HG02798 (cell line): Measurements from ENCODE around the gene CALML6.

ENCODE experiments used
- ATAC-seq: cut with Tn5 transposase; IDR thresholded peaks from one replicate; pipeline ENCODE4 v1.9.1; 2021; ENCODE audit warnings: mild to moderate bottlenecking; ENCODE audit not compliant: unreplicated experiment, poor library complexity

Gene CALML6

DNA sequence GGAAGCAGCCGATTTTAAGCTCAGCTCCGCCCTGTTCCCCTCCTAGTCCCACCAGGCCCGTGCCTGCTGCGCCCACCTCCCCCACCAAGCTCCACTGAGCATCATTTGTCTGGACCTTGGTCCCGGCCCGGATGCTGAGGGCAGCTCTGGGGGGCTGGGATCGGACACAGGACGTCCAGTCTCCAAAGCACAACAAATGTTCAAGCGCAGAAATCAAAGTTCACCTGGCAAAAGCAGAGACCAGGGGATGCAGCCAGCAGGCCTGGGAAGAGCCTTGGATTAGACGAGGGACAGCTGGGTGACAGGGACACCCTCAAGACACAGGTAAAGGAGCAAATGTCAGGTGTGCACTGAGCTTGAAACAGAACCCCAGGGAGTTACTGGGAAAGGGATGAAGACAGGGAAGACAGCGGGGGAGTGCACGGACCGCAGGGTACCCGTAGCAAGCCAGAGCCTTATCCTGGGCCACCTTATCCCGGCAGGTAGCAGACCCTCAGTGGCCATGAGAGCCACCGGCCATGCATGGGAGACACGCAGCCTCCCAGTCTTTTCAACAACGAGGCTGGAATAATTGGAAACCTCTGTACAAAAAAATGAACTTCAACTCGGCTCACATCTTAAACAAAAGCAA is 26.3 kb downstream of the CALML6 start:
- no peak for ATAC-seq

GRCh38 chr1:1941868-1942752 is 27.1 kb downstream of the CALML6 start:
- ATAC-seq, result no peak

- no peak for ATAC-seq
Observed at GRCh38 chr1:1942753-1943656, 27.9 kb downstream of the CALML6 start.

- ATAC-seq, result no peak
Observed at GRCh38 chr1:1943834-1944570, 28.9 kb downstream of the CALML6 start.

DNA sequence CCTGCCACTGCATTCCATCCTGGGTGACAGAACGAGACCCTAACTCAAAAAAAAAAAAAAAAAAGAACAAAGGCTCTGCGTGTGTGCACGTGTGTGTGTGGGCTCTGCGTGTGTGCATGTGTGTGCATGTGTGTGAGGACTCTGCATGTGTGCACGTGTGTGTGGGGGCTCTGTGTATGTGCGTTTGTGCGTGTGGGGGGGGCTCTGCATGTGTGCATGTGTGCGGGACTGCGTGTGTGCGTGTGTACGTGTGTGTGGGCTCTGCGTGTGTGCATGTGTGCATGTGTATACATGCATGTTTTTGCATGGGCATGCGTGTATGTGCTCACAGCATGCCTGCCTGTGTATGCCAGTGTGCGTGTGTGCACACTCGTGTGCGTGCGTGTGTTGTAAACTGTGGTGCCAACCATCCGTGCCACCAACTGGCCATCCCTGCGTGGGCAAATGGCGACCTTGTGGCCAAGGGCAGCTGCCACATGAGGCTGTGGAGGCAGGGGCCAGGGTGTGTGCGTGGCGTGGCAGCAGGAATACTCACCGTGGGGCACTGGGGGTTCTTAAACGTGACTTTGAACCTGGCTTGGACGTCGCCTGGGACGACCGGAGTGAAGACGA is 30.8 kb downstream of the CALML6 start:
- ATAC-seq, result no peak

DNA sequence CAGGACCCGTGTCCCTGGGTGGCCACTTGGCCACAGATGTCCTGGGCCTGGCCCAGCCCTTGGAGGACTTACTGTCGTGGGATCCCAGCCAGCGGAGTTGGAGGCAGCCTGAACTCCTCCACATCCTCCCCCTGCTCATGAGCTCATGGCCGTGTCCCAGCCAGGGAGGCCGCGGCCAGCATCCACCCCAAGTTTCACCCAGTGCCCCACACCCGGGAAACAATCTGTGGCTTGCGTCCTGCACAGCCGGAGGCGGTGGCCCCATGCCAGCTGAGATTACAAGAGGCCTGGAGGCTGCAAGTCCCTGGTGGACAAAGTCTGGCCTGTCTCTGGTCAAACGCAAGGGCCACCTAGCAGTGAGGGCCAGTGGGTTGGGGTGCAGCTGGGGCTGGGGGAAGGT is 31.5 kb downstream of the CALML6 start:
- no peak for ATAC-seq

- ATAC-seq, result no peak
Observed at GRCh38 chr1:1947493-1947892, 32.4 kb downstream of the CALML6 start.

DNA sequence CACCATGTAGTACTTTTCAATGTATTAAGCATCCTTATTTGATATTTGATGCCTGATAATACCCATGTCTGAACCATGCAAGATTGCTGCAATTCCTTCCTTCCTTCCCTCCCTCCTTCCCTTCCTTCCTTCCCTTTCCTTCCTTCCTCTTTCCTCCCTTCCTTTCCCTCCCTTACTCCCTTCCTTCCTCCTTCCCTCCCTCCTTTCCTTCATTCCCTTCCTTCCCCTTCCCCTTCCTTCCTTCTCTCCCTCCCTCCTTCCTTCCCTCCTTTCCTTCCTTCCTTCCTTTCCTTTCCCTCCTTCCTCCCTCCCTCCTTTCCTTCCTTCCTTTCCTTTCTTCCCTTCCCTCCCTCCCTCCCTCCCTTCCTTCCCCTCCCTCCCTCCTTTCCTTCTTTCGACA is 33.7 kb downstream of the CALML6 start:
- ATAC-seq, result no peak

DNA sequence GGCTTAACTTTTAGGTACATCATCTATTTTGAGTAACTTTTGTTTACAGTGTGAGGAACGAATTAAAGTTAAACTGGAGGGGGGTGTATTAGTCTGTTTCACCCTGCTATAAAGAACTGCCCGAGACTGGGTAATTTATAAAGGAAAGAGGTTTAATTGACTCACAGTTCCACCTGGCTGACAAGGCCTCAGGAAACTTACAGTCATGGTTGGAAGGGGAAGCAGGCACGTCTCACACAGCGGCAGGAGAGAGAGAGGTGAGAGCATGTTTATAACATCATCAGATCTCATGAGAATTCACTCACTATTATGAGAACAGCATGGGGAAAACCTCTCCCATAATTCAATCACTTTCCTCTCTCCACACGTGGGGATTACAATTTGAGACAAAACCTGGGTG is 35.9 kb downstream of the CALML6 start:
- no peak for ATAC-seq

DNA sequence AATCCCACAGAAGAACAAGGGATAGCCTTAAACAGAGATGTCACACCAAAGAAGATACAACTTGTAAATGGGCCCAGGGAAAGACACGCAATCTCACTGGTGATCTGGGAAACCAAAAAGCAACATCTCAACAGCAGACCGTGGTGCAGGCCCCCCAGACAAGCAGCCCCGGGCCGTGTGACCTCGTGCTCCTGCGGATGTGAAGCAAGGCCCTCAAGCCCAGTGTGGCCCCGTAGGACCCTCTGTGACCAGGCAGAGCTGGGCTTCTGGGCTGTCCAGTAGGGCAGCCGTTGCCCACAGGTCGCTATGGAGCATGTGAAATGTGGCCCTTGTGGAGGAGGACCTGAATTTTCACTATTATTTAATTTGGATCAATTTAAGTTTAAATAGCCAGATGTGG is 39.0 kb downstream of the CALML6 start:
- no peak for ATAC-seq

GRCh38 chr1:1954831-1955441 is 39.9 kb downstream of the CALML6 start:
- ATAC-seq, result no peak

DNA sequence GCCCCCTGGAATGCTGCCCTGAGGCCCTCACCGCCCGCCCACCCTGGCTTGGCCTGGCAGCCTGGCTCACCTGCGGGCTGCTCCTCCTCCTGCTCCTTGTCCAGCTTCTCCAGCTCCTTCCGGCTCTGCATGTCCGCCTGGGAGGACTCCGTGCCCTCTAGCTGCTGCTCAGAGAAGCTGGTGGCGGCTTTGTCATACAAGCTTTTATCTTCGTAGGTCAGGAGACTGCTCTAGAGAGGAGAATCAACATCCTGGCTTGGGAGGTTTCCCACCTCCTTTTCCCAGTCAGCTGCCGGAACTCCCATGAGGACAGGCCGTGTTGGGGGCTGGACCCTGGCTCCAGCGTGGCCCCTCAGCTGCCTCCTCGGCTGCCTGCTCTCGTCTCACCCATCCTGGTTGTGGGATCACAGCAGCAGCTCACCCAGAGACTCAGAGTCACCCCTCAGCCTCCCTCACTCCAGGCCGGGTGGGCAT is 40.6 kb downstream of the CALML6 start:
- ATAC-seq, result no peak

- ATAC-seq, result no peak
Observed at GRCh38 chr1:1956101-1956500, 41.0 kb downstream of the CALML6 start.

- ATAC-seq, result no peak
Observed at GRCh38 chr1:1956586-1957532, 41.8 kb downstream of the CALML6 start.

GRCh38 chr1:1957533-1957961 is 42.5 kb downstream of the CALML6 start:
- ATAC-seq, result no peak

DNA sequence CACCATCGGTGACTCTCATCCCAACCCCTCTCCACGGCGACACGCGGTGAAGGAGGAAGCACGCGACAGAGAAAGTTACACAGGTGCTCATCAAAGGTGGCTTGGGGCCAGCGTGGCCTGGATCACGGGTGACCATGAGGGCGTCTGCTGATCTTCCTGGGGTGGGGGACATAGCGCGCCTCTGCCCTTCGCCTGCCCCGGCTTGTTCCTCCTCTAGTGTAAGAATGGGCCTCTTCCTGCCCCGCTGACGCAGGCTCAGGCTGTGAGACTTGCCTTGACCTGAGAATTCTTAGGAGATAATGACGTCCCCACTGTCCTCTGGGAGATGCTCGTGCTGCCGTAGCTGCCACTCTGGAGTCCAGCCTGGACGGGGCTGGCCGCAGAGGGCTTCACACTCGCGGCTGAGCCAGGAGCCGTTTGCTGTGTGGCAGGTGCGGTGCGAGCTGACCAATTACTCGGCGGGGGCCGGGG is 43.0 kb downstream of the CALML6 start:
- no peak for ATAC-seq

GRCh38 chr1:1959459-1959839 is 44.4 kb downstream of the CALML6 start:
- ATAC-seq, result no peak
